GM12872 (cell line): Measurements from ENCODE around the gene CAPNS2.

ENCODE experiments used
- CTCF ChIP-seq: IDR thresholded peaks from 3 replicates; pipeline ENCODE4 v1.5.1; 2011; ENCODE audit warnings: low read depth, mild to moderate bottlenecking, low read length, moderate library complexity; ENCODE audit not compliant: insufficient read depth

CAPNS2 gene

GRCh38 chr16:55605754-55606336, 39.4 kb downstream of the CAPNS2 start:
- TF ChIP-seq CTCF, result no peak

GRCh38 chr16:55613613-55614335, 47.3 kb downstream of the CAPNS2 start:
- TF ChIP-seq CTCF, result no peak

- no peak for TF ChIP-seq CTCF
Observed at GRCh38 chr16:55615071-55615470, 48.6 kb downstream of the CAPNS2 start.
